ENCODE measurements around the gene CCNY. TPM values are rescaled to one million over a fixed set of nuclear protein-coding genes. Genes with fewer than 3 reads are reported as not detected.

CCNY gene
- total RNA-seq, 1 experiment from 2014 or later, result 80.4 TPM

GRCh38 chr10:35612385-35613106 lies 276.2 kb downstream of the CCNY start:
- DNase-seq (ENCODE audit: low read depth), result no peak

- DNase-seq (ENCODE audit: low read depth), result no peak
These were observed 276.8 kb downstream of the CCNY start for GRCh38 chr10:35613107-35613440.

GRCh38 chr10:35613597-35614226 lies 277.4 kb downstream of the CCNY start:
- peak; percentile 42 for DNase-seq (ENCODE audit: low read depth)

- DNase-seq (ENCODE audit: low read depth), result no peak
These were observed 278.0 kb downstream of the CCNY start for GRCh38 chr10:35614312-35614711.

Other genes starting within 250 kb of the CCNY start
- gene CUL2, start 246.2 kb upstream of the CCNY start, total RNA-seq (2014; rRNA removed; shearing (Covaris generic)), result 39.6 and 41.4 TPM in 2 replicates
- gene CREM, start 209.7 kb upstream of the CCNY start, total RNA-seq (2014; rRNA removed; shearing (Covaris generic)), result 81.9 and 96.8 TPM in 2 replicates

Measured in HT1080 (cell line).